ENCODE data around the gene TSEN15. TPM values are rescaled to one million over a fixed set of nuclear protein-coding genes. Genes with fewer than 3 reads are reported as not detected.
A peak's percentile ranks its signal among the peaks of the same experiment; 100 is the strongest.

TSEN15 gene
- total and polyA plus RNA-seq, 2 experiments from 2014 or later, result 55.8 TPM

GRCh38 chr1:184048561-184049240, 2.8 kb upstream of the TSEN15 start:
- H3K9me2 ChIP-seq (ENCODE audit: insufficient read depth), result no peaks in the 10 kb centered on the region
- peaks cover 61% of the 10 kb centered on the region for H3K4me1 Mint-ChIP-seq
- DNase-seq (ENCODE audit: low spot score), result no peak
- peaks cover 52% of the 10 kb centered on the region for H3K4me1 ChIP-seq (ENCODE audit: insufficient read depth)
- no peak for TF ChIP-seq ZNF331 (CRISPR knock-in tag; IDR thresholded peaks at IDR 0.05; ENCODE audit: low read depth)
- no peak for TF ChIP-seq ETS1 (IDR thresholded peaks at IDR 0.05)
- no peak for TF ChIP-seq CREB1 (CRISPR knock-in tag; IDR thresholded peaks at IDR 0.05; ENCODE audit: low read depth)
- no peak for TF ChIP-seq NANOG (IDR thresholded peaks at IDR 0.05; ENCODE audit: borderline replicate concordance)
- no peaks in the 10 kb centered on the region for H3K36me3 ChIP-seq (ENCODE audit: insufficient read depth)
- H3K9me3 Mint-ChIP-seq, result no peaks in the 10 kb centered on the region
- H2AFZ ChIP-seq, result no peak overlapping the region
- ATAC-seq, result no peak
- H3K27me3 ChIP-seq (ENCODE audit: insufficient read depth), result no peaks in the 10 kb centered on the region
- H3F3A ChIP-seq (replicated peaks; ENCODE audit: low read depth), result no peaks in the 10 kb centered on the region
- peaks cover 12% of the 10 kb centered on the region; the same call in 1 of the 2 replicates for H3K79me2 ChIP-seq (replicated peaks; ENCODE audit: insufficient read depth)
- no peak overlapping the region for H3K4me3 ChIP-seq
- H3K36me3 Mint-ChIP-seq (ENCODE audit: low read depth), result peaks cover 4% of the 10 kb centered on the region; the same call in 2 of the 3 replicates
- peak overlapping the region; percentile 79; the same call in 1 of the 2 replicates for H3K27ac ChIP-seq (ENCODE audit: low read depth)
- peak overlapping the region; percentile 47 for H3K4me2 ChIP-seq
- no peaks in the 10 kb centered on the region for H4K20me1 ChIP-seq (replicated peaks; ENCODE audit: insufficient read depth)
- peaks cover 5% of the 10 kb centered on the region for H3K27me3 Mint-ChIP-seq (ENCODE audit: insufficient read depth, low read depth, poor library complexity)
- H3K4me3 Mint-ChIP-seq, result no peak overlapping the region
- no peak overlapping the region; the same call in 1 of the 2 replicates for H3K27ac Mint-ChIP-seq

GRCh38 chr1:184049291-184049690, 2.2 kb upstream of the TSEN15 start:
- H3K27ac Mint-ChIP-seq, result no peak overlapping the region; the same call in 1 of the 2 replicates
- H3K4me1 ChIP-seq (ENCODE audit: insufficient read depth), result peaks cover 52% of the 10 kb centered on the region
- H3K27ac ChIP-seq (ENCODE audit: low read depth), result no peak overlapping the region; the same call in 1 of the 2 replicates
- TF ChIP-seq REST (IDR thresholded peaks at IDR 0.05; ENCODE audit: unreplicated experiment), result no peak
- TF ChIP-seq EZH2 (IDR thresholded peaks at IDR 0.05; ENCODE audit: low read depth, unreplicated experiment), result no peak
- no peak for TF ChIP-seq ETS1 (IDR thresholded peaks at IDR 0.05)
- DNase-seq (ENCODE audit: low spot score), result no peak
- no peaks in the 10 kb centered on the region for H3K9me2 ChIP-seq (ENCODE audit: insufficient read depth)
- ATAC-seq, result no peak
- peaks cover 9% of the 10 kb centered on the region for H3K36me3 Mint-ChIP-seq (ENCODE audit: low read depth)
- H3K4me1 Mint-ChIP-seq, result peaks cover 61% of the 10 kb centered on the region
- H3K79me2 ChIP-seq (replicated peaks; ENCODE audit: insufficient read depth), result peaks cover 12% of the 10 kb centered on the region; the same call in 1 of the 2 replicates
- no peak overlapping the region for H3K4me3 Mint-ChIP-seq
- peaks cover 5% of the 10 kb centered on the region for H3K27me3 Mint-ChIP-seq (ENCODE audit: insufficient read depth, low read depth, poor library complexity)
- H2AFZ ChIP-seq, result no peak overlapping the region
- no peaks in the 10 kb centered on the region for H3K27me3 ChIP-seq (ENCODE audit: insufficient read depth)
- no peaks in the 10 kb centered on the region for H4K20me1 ChIP-seq (replicated peaks; ENCODE audit: insufficient read depth)
- H3K4me2 ChIP-seq, result peak overlapping the region; percentile 26; the same call in 1 of the 2 replicates
- H3F3A ChIP-seq (replicated peaks; ENCODE audit: low read depth), result no peaks in the 10 kb centered on the region
- no peak overlapping the region for H3K4me3 ChIP-seq
- no peaks in the 10 kb centered on the region for H3K9me3 Mint-ChIP-seq
- H3K36me3 ChIP-seq (ENCODE audit: insufficient read depth), result no peaks in the 10 kb centered on the region

Data from GM23338 (cell line).